ENCODE results near the gene ANKRD18A. TPM values are rescaled to one million over a fixed set of nuclear protein-coding genes. Genes with fewer than 3 reads are reported as not detected.

Gene ANKRD18A
- total and polyA plus RNA-seq, 4 donors, result 0.35 to 6.7 (median 3.6) TPM

GRCh38 chr9:38651400-38652042 lies 31.1 kb upstream of the ANKRD18A start:
- H3K9me3 ChIP-seq (ENCODE audit: control insufficient read depth in 4 of 4, insufficient read depth in 3 of 4, low read length in 3 of 4), result no peaks in the 10 kb centered on the region
- H3K27me3 ChIP-seq (ENCODE audit: control insufficient read depth in 3 of 3, insufficient read depth in 3 of 3, low read length in 2 of 3), result peaks cover 0 to 6% (median 0%) of the 10 kb centered on the region in 3 donors
- TF ChIP-seq, protein P1, sequence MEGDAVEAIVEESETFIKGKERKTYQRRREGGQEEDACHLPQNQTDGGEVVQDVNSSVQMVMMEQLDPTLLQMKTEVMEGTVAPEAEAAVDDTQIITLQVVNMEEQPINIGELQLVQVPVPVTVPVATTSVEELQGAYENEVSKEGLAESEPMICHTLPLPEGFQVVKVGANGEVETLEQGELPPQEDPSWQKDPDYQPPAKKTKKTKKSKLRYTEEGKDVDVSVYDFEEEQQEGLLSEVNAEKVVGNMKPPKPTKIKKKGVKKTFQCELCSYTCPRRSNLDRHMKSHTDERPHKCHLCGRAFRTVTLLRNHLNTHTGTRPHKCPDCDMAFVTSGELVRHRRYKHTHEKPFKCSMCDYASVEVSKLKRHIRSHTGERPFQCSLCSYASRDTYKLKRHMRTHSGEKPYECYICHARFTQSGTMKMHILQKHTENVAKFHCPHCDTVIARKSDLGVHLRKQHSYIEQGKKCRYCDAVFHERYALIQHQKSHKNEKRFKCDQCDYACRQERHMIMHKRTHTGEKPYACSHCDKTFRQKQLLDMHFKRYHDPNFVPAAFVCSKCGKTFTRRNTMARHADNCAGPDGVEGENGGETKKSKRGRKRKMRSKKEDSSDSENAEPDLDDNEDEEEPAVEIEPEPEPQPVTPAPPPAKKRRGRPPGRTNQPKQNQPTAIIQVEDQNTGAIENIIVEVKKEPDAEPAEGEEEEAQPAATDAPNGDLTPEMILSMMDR (IDR thresholded peaks at IDR 0.05; ENCODE audit: control extremely low read depth, extremely low read depth), result no peak
- H3K4me3 ChIP-seq, result no peak overlapping the region
- H3K27ac ChIP-seq (ENCODE audit: low read depth in 1 of 2, low read length in 1 of 2), result peak overlapping the region in 1 of 2 donors; percentile 54
- no peaks in the 10 kb centered on the region for H3K36me3 ChIP-seq (ENCODE audit: control insufficient read depth in 4 of 4, insufficient read depth in 4 of 4, low read length in 4 of 4)
- 65 to 80% methylated on average over 8 of the region's 8 CpGs for WGBS, 2 donors
- no peak for DNase-seq
- H3K9ac ChIP-seq (ENCODE audit: insufficient read depth in 1 of 2, low read length in 2 of 2), result no peak overlapping the region
- no peaks in the 10 kb centered on the region for H3K4me1 ChIP-seq (ENCODE audit: control insufficient read depth in 5 of 5, insufficient read depth in 5 of 5, low read length in 5 of 5)
- no peak for ATAC-seq (ENCODE audit: insufficient read depth, low FRiP score)

GRCh38 chr9:38650564-38650963 lies 30.2 kb upstream of the ANKRD18A start:
- H3K4me3 ChIP-seq, result no peak overlapping the region
- DNase-seq (no peak), ATAC-seq (ENCODE audit: insufficient read depth, low FRiP score) (no peak)
- no peaks in the 10 kb centered on the region for H3K4me1 ChIP-seq (ENCODE audit: control insufficient read depth in 5 of 5, insufficient read depth in 5 of 5, low read length in 5 of 5)
- peaks cover 0 to 6% (median 0%) of the 10 kb centered on the region in 3 donors for H3K27me3 ChIP-seq (ENCODE audit: control insufficient read depth in 3 of 3, insufficient read depth in 3 of 3, low read length in 2 of 3)
- H3K9me3 ChIP-seq (ENCODE audit: control insufficient read depth in 4 of 4, insufficient read depth in 3 of 4, low read length in 3 of 4), result no peaks in the 10 kb centered on the region
- H3K36me3 ChIP-seq (ENCODE audit: control insufficient read depth in 4 of 4, insufficient read depth in 4 of 4, low read length in 4 of 4), result no peaks in the 10 kb centered on the region
- peak overlapping the region in 1 of 2 donors; percentile 54 for H3K27ac ChIP-seq (ENCODE audit: low read depth in 1 of 2, low read length in 1 of 2)
- WGBS, 2 donors, result 90% methylated on average over 8 of the region's 8 CpGs
- no peak overlapping the region for H3K9ac ChIP-seq (ENCODE audit: insufficient read depth in 1 of 2, low read length in 2 of 2)
- TF ChIP-seq, protein P1 (IDR thresholded peaks at IDR 0.05; ENCODE audit: control extremely low read depth, extremely low read depth), result no peak

- TF ChIP-seq, protein P1 (IDR thresholded peaks at IDR 0.05; ENCODE audit: control extremely low read depth, extremely low read depth), result no peak
- no peak for DNase-seq
- 89 to 97% methylated on average over 8 of the region's 8 CpGs for WGBS, 2 donors
Measured at GRCh38 chr9:38649731-38650363, 29.5 kb upstream of the ANKRD18A start.

More at GRCh38 chr9:38649731-38650363, 29.5 kb upstream of the ANKRD18A start:
- ATAC-seq (ENCODE audit: insufficient read depth, low FRiP score), result no peak
- no peak overlapping the region for H3K4me3 ChIP-seq
- H3K27me3 ChIP-seq (ENCODE audit: control insufficient read depth in 3 of 3, insufficient read depth in 3 of 3, low read length in 2 of 3), result peaks cover 0 to 6% (median 0%) of the 10 kb centered on the region in 3 donors
- no peaks in the 10 kb centered on the region for H3K36me3 ChIP-seq (ENCODE audit: control insufficient read depth in 4 of 4, insufficient read depth in 4 of 4, low read length in 4 of 4)
- no peaks in the 10 kb centered on the region for H3K9me3 ChIP-seq (ENCODE audit: control insufficient read depth in 4 of 4, insufficient read depth in 3 of 4, low read length in 3 of 4)
- H3K27ac ChIP-seq (ENCODE audit: low read depth in 1 of 2, low read length in 1 of 2), result peak overlapping the region in 1 of 2 donors; percentile 54
- no peaks in the 10 kb centered on the region for H3K4me1 ChIP-seq (ENCODE audit: control insufficient read depth in 5 of 5, insufficient read depth in 5 of 5, low read length in 5 of 5)
- H3K9ac ChIP-seq (ENCODE audit: insufficient read depth in 1 of 2, low read length in 2 of 2), result no peak overlapping the region
